ENCODE data around the gene EDIL3. TPM values are rescaled to one million over a fixed set of nuclear protein-coding genes. Genes with fewer than 3 reads are reported as not detected.

The EDIL3 gene, protein sequence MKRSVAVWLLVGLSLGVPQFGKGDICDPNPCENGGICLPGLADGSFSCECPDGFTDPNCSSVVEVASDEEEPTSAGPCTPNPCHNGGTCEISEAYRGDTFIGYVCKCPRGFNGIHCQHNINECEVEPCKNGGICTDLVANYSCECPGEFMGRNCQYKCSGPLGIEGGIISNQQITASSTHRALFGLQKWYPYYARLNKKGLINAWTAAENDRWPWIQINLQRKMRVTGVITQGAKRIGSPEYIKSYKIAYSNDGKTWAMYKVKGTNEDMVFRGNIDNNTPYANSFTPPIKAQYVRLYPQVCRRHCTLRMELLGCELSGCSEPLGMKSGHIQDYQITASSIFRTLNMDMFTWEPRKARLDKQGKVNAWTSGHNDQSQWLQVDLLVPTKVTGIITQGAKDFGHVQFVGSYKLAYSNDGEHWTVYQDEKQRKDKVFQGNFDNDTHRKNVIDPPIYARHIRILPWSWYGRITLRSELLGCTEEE
- not detected for total RNA-seq

DNA sequence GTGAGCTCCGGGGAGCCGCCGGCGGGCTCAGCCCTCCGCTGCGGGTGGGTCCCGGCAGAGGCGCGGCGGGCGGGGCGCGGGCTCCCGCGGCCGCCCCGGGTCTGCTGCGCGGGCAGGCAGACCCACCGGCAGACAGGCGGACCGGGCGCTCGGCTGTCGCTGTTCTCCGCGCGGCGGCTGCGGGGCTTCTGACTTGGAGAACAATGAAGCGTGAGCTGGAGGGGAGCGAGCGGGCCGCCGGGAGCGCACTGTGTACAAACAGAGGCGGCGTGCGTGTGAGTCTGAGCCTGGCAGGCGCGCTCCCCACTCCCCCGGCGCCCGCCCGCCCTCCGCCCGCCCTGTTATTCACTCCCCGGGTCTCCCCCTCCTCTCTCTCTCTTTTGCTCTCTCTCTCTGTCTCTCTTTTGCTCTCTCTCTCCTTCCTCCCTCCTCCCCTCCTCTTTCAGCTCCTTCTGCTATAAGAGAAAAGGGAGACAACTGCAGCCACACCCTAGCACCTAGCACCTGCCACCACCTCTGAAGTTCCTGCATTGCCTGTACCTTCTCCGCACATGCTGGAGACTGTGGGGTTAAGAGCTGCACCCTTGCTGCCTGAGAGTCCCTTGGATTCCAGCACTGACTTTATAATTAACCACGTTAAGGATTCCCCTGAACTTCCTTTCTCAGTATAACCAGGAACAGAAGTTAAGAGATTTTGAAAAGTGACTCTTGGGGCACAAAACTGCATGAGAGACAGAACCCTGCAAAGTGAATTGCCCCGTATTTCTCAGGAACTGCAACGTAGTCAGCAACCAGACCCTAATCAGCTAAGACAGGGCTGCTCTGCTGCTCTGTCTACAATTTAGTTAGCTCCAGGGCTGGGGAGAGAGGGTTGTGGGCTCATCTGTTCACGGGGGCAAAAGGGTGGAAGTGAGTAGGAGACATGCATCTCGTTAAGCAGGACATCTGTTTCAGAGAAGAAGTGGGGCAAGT is at the start of gene EDIL3:
EDIL3 (minus strand) TSS at position 277 of the 972 bp plus-strand sequence. CDS start 506 bp downstream, outside the sequence.
- no peak for DNase-seq
- intact Hi-C loops (cut with micrococcal nuclease), result no loop called here
- POLR2A ChIA-PET, result no interaction called here

GRCh38 chr5:84433461-84433860 is 48.8 kb upstream of the EDIL3 start:
- intact Hi-C loops (cut with micrococcal nuclease), result no loop called here
- Mint-ChIP-seq H3K4me3 (no peak overlapping the region), H3K27me3 (no peaks in the 10 kb centered on the region), H3K4me1 (ENCODE audit: low read depth) (no peaks in the 10 kb centered on the region), H3K9me3 (peaks cover 5% of the 10 kb centered on the region), H3K36me3 (ENCODE audit: low read depth) (no peaks in the 10 kb centered on the region), H3K27ac (no peak overlapping the region)
- POLR2A ChIA-PET, result no interaction called here
- TF ChIP-seq, protein P1, sequence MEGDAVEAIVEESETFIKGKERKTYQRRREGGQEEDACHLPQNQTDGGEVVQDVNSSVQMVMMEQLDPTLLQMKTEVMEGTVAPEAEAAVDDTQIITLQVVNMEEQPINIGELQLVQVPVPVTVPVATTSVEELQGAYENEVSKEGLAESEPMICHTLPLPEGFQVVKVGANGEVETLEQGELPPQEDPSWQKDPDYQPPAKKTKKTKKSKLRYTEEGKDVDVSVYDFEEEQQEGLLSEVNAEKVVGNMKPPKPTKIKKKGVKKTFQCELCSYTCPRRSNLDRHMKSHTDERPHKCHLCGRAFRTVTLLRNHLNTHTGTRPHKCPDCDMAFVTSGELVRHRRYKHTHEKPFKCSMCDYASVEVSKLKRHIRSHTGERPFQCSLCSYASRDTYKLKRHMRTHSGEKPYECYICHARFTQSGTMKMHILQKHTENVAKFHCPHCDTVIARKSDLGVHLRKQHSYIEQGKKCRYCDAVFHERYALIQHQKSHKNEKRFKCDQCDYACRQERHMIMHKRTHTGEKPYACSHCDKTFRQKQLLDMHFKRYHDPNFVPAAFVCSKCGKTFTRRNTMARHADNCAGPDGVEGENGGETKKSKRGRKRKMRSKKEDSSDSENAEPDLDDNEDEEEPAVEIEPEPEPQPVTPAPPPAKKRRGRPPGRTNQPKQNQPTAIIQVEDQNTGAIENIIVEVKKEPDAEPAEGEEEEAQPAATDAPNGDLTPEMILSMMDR (IDR thresholded peaks at IDR 0.05), result no peak
- ATAC-seq (no peak), DNase-seq (no peak)
- CTCF ChIA-PET, result no interaction called here

More for the DNA sequence above, at the start of gene EDIL3:
- Mint-ChIP-seq H3K9me3 (no peaks in the 10 kb centered on the region), H3K4me3 (no peak within 1 kb of the TSS), H3K27ac (no peak within 1 kb of the TSS), H3K27me3 (peaks cover 39% of the 10 kb centered on the region), H3K36me3 (ENCODE audit: low read depth) (peaks cover 2% of the 10 kb centered on the region), H3K4me1 (ENCODE audit: low read depth) (peaks cover 3% of the 10 kb centered on the region)
- CTCF ChIA-PET, result no interaction called here
- TF ChIP-seq, protein P1 (IDR thresholded peaks at IDR 0.05), result no peak
- no peak for ATAC-seq

DNA sequence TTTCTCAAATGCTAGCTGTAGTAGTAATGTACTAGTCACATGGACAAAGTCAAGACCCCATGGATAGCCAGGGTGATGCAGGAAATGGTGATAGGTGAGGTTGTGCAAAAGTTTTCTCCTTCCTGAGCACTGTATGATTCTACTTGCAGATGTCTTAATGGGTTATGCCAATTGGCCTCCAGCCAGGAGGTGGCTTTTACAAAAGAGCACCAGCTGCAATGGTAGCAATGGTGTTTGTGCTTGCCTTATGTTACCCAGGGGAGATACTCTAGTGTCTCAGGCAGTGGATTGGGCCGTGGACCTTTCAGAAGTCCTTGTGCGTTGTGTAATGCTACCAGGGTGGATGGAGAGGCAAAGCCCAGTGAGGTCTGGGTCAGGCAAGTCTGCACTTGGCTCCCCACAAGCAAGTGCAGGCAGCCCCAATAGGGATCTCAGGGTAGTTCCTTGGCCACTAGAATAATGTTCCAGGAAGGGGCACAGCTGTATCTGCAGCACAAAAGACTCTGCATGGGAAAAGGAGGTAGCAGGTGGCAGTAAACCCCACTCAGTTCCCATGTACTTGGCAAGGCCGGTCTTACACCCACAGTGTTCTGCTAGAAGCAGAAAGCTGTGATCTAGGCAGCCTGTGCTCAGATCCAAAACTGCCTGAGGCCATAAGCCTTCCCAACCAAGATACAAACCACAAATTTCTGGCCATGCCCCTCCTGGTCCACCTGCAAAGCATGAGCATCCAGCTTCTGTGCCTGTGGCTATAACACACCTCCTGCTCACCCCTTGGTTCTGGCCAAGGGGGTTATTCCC is 46.4 kb upstream of the EDIL3 start:
- H3K4me1 Mint-ChIP-seq (ENCODE audit: low read depth), result no peaks in the 10 kb centered on the region
- H3K9me3 Mint-ChIP-seq, result peaks cover 12% of the 10 kb centered on the region
- no peaks in the 10 kb centered on the region for H3K36me3 Mint-ChIP-seq (ENCODE audit: low read depth)
- H3K4me3 Mint-ChIP-seq, result no peak overlapping the region
- TF ChIP-seq, protein P1 (IDR thresholded peaks at IDR 0.05), result no peak
- no peak overlapping the region for H3K27ac Mint-ChIP-seq
- H3K27me3 Mint-ChIP-seq, result no peaks in the 10 kb centered on the region
- no peak for DNase-seq
- ChIA-PET POLR2A (no interaction called here), CTCF (no interaction called here)
- ATAC-seq, result no peak
- intact Hi-C loops (cut with micrococcal nuclease), result no loop called here

- Mint-ChIP-seq H3K27me3 (no peaks in the 10 kb centered on the region), H3K36me3 (ENCODE audit: low read depth) (no peaks in the 10 kb centered on the region), H3K27ac (no peak overlapping the region), H3K4me1 (ENCODE audit: low read depth) (no peaks in the 10 kb centered on the region), H3K4me3 (no peak overlapping the region), H3K9me3 (peaks cover 12% of the 10 kb centered on the region)
- intact Hi-C loops (cut with micrococcal nuclease), result no loop called here
- DNase-seq (no peak), ATAC-seq (no peak)
- TF ChIP-seq, protein P1 (IDR thresholded peaks at IDR 0.05), result no peak
- POLR2A ChIA-PET, result no interaction called here
- CTCF ChIA-PET, result no interaction called here
Observed at GRCh38 chr5:84430079-84430478, 45.4 kb upstream of the EDIL3 start.
